HEK293T (cell line): ENCODE results near the gene LMO4.

Experiments used
- CTCF ChIA-PET: fragments of 350-600 bp; formaldehyde crosslinking; extraction: SDS; loops from one replicate; lab custom pipeline; 2021; ENCODE audit warnings: antibody characterized with exemption, inconsistent platforms; lab: Yijun Ruan, JAX
- POLR2A ChIA-PET: fragments of 350-600 bp; formaldehyde crosslinking; extraction: SDS; loops from one replicate; lab custom pipeline; 2020; ENCODE audit warnings: antibody characterized with exemption, inconsistent platforms; lab: Yijun Ruan, JAX
- DNase-seq: peaks from one replicate; pipeline ENCODE4 v3.0.0; 2012; ENCODE audit warnings: mixed read lengths; ENCODE audit errors: extremely low spot score
- ARNT ChIP-seq: fragments of 450-650 bp; IDR thresholded peaks from 2 replicates; pipeline ENCODE4 v1.6.1; 2017; ENCODE audit warnings: mild to moderate bottlenecking
- BHLHE40 ChIP-seq: fragments of 450-650 bp; IDR thresholded peaks from 2 replicates; pipeline ENCODE4 v1.6.1; 2016; ENCODE audit warnings: mild to moderate bottlenecking, moderate library complexity, borderline replicate concordance
- CTBP1 ChIP-seq: fragments of 450-650 bp; IDR thresholded peaks from 2 replicates; pipeline ENCODE4 v1.6.1; 2016; ENCODE audit warnings: borderline replicate concordance
- ELF4 ChIP-seq: fragments of 450-650 bp; IDR thresholded peaks from 2 replicates; pipeline ENCODE4 v1.6.1; 2017; ENCODE audit warnings: antibody characterized with exemption
- FOXA1 ChIP-seq: fragments of 450-650 bp; IDR thresholded peaks from 2 replicates; pipeline ENCODE4 v1.6.1; 2016; ENCODE audit warnings: mild to moderate bottlenecking
- FOXK2 ChIP-seq: fragments of 450-650 bp; IDR thresholded peaks from 2 replicates; pipeline ENCODE4 v1.6.1; 2016; ENCODE audit warnings: mild to moderate bottlenecking
- FOXM1 ChIP-seq: fragments of 450-650 bp; IDR thresholded peaks from 2 replicates; pipeline ENCODE4 v1.6.1; 2017; ENCODE audit warnings: mild to moderate bottlenecking, borderline replicate concordance
- HDGF ChIP-seq: fragments of 450-650 bp; IDR thresholded peaks from 2 replicates; pipeline ENCODE4 v1.6.1; 2017; ENCODE audit warnings: antibody characterized with exemption, borderline replicate concordance
- L3MBTL2 ChIP-seq: fragments of 450-650 bp; conservative IDR thresholded peaks from 2 replicates; pipeline ENCODE4 v1.6.1; 2016; ENCODE audit warnings: mild to moderate bottlenecking
- LEF1 ChIP-seq: fragments of 450-650 bp; IDR thresholded peaks from 2 replicates; pipeline ENCODE4 v1.6.1; 2017; ENCODE audit warnings: mild to moderate bottlenecking, borderline replicate concordance
- NFRKB ChIP-seq: fragments of 450-650 bp; IDR thresholded peaks from 2 replicates; pipeline ENCODE4 v1.6.1; 2016; ENCODE audit warnings: mild to moderate bottlenecking, moderate library complexity
- PKNOX1 ChIP-seq: fragments of 450-650 bp; IDR thresholded peaks from 2 replicates; pipeline ENCODE4 v1.6.1; 2016
- SP1 ChIP-seq: fragments of 450-650 bp; IDR thresholded peaks from 2 replicates; pipeline ENCODE4 v1.6.1; 2017
- SUZ12 ChIP-seq: fragments of 450-650 bp; IDR thresholded peaks from 2 replicates; pipeline ENCODE4 v1.6.1; 2016; ENCODE audit warnings: mild to moderate bottlenecking
- TARDBP ChIP-seq: fragments of 450-650 bp; IDR thresholded peaks from 2 replicates; pipeline ENCODE4 v1.6.1; 2016
- ZNF384 ChIP-seq: fragments of 450-650 bp; IDR thresholded peaks from 2 replicates; pipeline ENCODE4 v1.6.1; 2016

LMO4 gene

DNA sequence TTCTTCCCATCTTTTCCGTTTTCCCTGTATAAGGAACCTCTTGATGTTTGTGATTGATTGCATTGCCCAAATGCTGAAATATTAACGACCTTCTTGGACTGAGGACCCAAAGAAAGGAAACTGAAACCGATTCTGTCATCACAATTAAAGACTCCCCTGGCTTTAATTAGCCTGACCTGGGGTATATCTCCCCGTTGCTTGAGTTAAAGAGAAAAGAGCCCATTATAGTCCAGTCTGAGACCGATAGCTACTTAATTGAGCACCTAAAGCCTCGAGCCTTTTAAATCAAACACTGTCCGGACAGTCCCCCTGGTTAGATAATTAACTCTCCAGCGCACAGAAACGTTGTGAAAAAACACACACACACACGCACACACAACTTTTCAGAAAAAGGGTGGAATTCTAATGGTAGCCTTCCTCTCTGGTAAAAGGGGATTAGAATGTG is 8.0 kb downstream of the LMO4 start:
- ChIA-PET CTCF (interaction anchor here (1.1 kb wide), 1 partner anchor 24 kb away, joined by 3 read pairs; no protein-coding TSS in a partner anchor), POLR2A (interaction anchor here (1.7 kb wide), 1 partner anchor 459 kb away, joined by 4 read pairs; no protein-coding TSS in a partner anchor)
- no peak for TF ChIP-seq L3MBTL2
- TF ChIP-seq HDGF = no peak
- peak; percentile 70 for TF ChIP-seq PKNOX1
- no peak for DNase-seq

- POLR2A ChIA-PET = no interaction called here
- CTCF ChIA-PET = no interaction called here
- no peak for DNase-seq
- TF ChIP-seq FOXK2 = no peak
Measured at GRCh38 chr1:87337606-87338005, 8.9 kb downstream of the LMO4 start.

DNA sequence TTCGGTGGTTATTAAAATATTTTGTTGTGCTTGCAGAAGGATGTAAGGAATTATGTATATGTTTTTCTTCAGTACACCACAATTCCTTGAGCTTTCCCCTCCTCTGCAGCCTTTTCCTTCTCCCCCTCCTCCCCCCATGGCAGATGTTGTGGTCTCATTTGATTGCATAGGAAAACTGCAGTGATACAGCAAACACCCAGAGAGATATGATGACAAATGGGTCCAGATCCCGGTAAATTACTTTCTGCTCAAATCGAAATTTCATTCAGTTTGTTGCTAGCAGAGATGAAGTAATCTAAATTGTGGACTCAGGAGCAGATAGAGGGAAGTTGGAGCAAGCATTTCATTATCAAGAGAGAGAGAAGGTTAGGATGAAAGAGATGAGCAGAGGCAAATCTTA is 9.9 kb downstream of the LMO4 start:
- DNase-seq = no peak

DNA sequence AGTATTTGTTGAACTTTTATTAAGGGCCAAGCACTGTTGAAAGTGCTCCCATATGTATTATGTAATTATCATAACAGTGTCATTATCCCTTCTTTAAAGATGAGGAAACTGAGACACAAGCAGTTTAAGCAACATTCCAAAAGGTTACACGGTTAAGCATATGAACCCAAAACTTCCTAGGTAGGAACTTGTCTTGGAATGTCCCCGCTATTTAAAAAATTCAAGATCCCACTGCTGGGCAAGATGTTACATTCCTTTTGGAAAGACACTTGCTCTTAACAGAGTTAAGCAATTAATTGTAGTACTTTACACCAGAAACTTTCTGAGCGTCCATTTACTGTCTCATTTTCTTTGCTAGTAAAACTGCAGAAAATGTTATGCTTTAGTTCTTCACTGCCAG is 15.6 kb downstream of the LMO4 start:
- TF ChIP-seq L3MBTL2 (no peak), FOXA1 (no peak), SUZ12 (no peak), FOXM1 (no peak), BHLHE40 (no peak), NFRKB (no peak), ZNF384 (no peak), PKNOX1 (no peak), ARNT (no peak), HDGF (no peak), CTBP1 (no peak), FOXK2 (no peak), TARDBP (no peak), LEF1 (no peak), ELF4 (no peak), SP1 (no peak)
- POLR2A ChIA-PET = no interaction called here
- DNase-seq = no peak
- CTCF ChIA-PET = interaction anchor here (2.0 kb wide), 1 partner anchor 10 kb away, joined by 5 read pairs; no protein-coding TSS in a partner anchor

More for the DNA sequence above, 9.9 kb downstream of the LMO4 start:
- ChIA-PET CTCF (no interaction called here), POLR2A (no interaction called here)
- TF ChIP-seq PKNOX1 (no peak), HDGF (no peak), ARNT (no peak), BHLHE40 (no peak), ZNF384 (no peak), NFRKB (no peak), SUZ12 (no peak), FOXA1 (no peak), FOXK2 (no peak), FOXM1 (no peak), ELF4 (no peak), CTBP1 (no peak), TARDBP (no peak)

DNA sequence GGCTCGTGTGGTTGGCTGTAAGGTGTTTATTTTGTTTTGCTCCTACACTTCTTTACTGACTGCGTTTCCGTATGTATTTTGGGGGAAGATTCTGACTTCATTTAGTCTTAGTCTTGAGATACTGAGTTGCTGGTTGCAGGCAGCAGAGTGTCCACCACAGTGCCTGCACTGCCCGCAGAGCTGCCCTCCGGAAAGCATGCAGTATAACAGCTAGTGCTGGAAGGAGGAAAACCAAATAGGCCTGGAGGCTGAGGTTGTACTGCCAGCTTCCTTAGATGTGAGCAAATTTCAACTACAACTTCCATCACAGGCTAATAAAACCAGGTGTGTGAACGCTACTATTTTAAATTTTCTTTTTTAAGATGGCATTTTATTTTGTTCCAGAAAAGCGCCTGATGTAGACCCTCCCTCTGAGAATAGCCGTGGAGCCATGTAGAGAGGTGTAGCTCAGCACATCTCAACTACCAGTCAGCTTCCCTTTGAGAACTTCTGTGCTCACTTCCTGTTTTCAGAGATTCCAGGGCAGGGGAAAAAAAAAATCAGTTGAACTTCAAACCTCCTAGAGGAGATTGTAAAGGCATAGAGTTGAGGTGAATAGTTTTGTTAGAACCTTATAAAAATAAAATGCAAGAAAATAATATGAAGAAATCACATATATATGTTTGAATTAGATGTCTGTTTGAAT is 17.6 kb downstream of the LMO4 start:
- DNase-seq = no peak
- TF ChIP-seq NFRKB = no peak
- TF ChIP-seq ARNT = no peak
- TF ChIP-seq CTBP1 = no peak
- TF ChIP-seq SP1 = no peak
- TF ChIP-seq L3MBTL2 = no peak
- no peak for TF ChIP-seq HDGF
- TF ChIP-seq FOXA1 = no peak
- TF ChIP-seq ZNF384 = no peak
- no peak for TF ChIP-seq TARDBP
- TF ChIP-seq FOXK2 = no peak
- no peak for TF ChIP-seq PKNOX1
- TF ChIP-seq SUZ12 = no peak
- no peak for TF ChIP-seq ELF4
- TF ChIP-seq BHLHE40 = no peak
- ChIA-PET CTCF (interaction anchor here (1.5 to 2.0 kb wide), 2 partner anchors 12 to 20 kb away, joined by 4 to 5 read pairs; no protein-coding TSS in a partner anchor), POLR2A (no interaction called here)
